ENCODE data around the gene GON4L. TPM values are rescaled to one million over a fixed set of nuclear protein-coding genes. Genes with fewer than 3 reads are reported as not detected.

The GON4L gene
- total and polyA plus RNA-seq, 2 of the 4 experiments (the other 2 are of a cell fraction): 21.2 to 30.3 TPM

DNA sequence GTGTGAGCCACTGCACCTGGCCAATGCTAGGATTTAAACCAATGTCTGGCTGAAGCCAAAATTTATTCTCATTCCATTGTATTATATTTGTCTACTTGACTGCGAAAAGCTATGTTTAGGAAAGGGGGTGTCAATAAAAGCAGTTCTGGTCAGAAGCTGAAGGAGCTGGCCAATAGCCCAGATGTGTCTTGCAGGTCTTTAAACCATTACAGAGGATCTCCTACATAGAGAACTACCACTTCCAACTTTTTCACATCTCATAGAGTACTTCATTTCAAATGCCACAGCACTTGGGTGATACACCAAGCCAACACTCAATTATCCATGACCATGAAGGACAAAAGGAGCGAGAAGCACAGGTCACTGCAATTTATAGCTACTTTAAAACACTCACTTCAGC lies 4.9 kb upstream of the GON4L start:
- Histone ChIP-seq H3K23ac (ENCODE audit: low read depth, low read length) (no peak overlapping the region), H3K14ac (replicated peaks; ENCODE audit: low read depth, low read length) (no peak overlapping the region), H2BK15ac (ENCODE audit: low read depth, low read length) (no peak overlapping the region), H2AK9ac (replicated peaks; ENCODE audit: low read depth, low read length, poor library complexity) (no peak overlapping the region), H2AK5ac (ENCODE audit: low read depth, low read length) (no peak overlapping the region), H3K4me3 (ENCODE audit: insufficient read depth, low read depth, low read length) (no peak overlapping the region), H2BK5ac (ENCODE audit: low read depth, low read length, poor library complexity, severe bottlenecking) (no peak overlapping the region), H3K36me3 (ENCODE audit: control insufficient read depth, insufficient read depth, low read length) (no peaks in the 10 kb centered on the region), H3K9me1 (ENCODE audit: insufficient read depth, low read length) (peaks cover 10% of the 10 kb centered on the region), H3K18ac (ENCODE audit: low read depth, low read length) (no peak overlapping the region), H3K9ac (ENCODE audit: low read depth, low read length) (no peak overlapping the region), H3K79me1 (ENCODE audit: low read depth in 1 of 2, low read length in 2 of 2) (peaks cover 5 to 59% of the 10 kb centered on the region in 2 experiments; a peak in 3 of 4 replicates), H2AFZ (replicated peaks; ENCODE audit: low read length, poor library complexity) (no peak overlapping the region), H3K4me2 (ENCODE audit: low read depth, low read length) (no peak overlapping the region), H4K8ac (ENCODE audit: low read depth in 2 of 2, low read length in 2 of 2) (no peak overlapping the region), H4K91ac (ENCODE audit: insufficient read depth, low read depth, low read length) (no peak overlapping the region), H3K4me1 (ENCODE audit: control insufficient read depth, insufficient read depth, low read length) (no peaks in the 10 kb centered on the region; the same call in 1 of the 2 replicates), H3K27ac (ENCODE audit: insufficient read depth, low read length) (no peak overlapping the region), H3K9me3 (ENCODE audit: control insufficient read depth, insufficient read depth, low read length) (no peaks in the 10 kb centered on the region), H3K4ac (ENCODE audit: low read depth, low read length) (no peak overlapping the region), H3K56ac (ENCODE audit: extremely low read depth, insufficient read depth, low read length) (no peak overlapping the region), H3K27me3 (ENCODE audit: control insufficient read depth, insufficient read depth, low read length) (no peaks in the 10 kb centered on the region), H2BK120ac (ENCODE audit: low read depth, low read length) (no peak overlapping the region), H4K20me1 (ENCODE audit: insufficient read depth, low read length) (no peaks in the 10 kb centered on the region), H4K5ac (ENCODE audit: low read depth, low read length) (no peak overlapping the region), H2BK20ac (ENCODE audit: low read depth, low read length) (no peak overlapping the region)
- no peak for ATAC-seq (ENCODE audit: low read depth)
- intact Hi-C loops (cut with micrococcal nuclease): no loop called here
- dilution Hi-C loops (cut with HindIII; ENCODE audit: low sequenced_read_pairs, unreplicated experiment): no loop called here
- TF ChIP-seq RCOR1 (IDR thresholded peaks at IDR 0.05; ENCODE audit: insufficient replicate concordance, low read length): no peak
- TF ChIP-seq MAFK (IDR thresholded peaks at IDR 0.05; ENCODE audit: low read depth, low read length): no peak
- TF ChIP-seq SMC3 (IDR thresholded peaks at IDR 0.05; ENCODE audit: low read depth, low read length): no peak
- WGBS, 2 experiments (ENCODE audit: extremely low coverage in 2 of 2, insufficient read length in 1 of 2): no CpG with 5 or more reads among the region's 2 CpGs
- POLR2A ChIA-PET (ENCODE audit: unreplicated experiment): no interaction called here
- DNase-seq: no peak
- in situ Hi-C loops (cut with MboI; ENCODE audit: low sequenced_read_pairs): no loop called here
- CTCF ChIA-PET: interaction anchor here (0.5 to 0.6 kb wide), 2 partner anchors 28 to 54 kb away, joined by 3 read pairs; no protein-coding TSS in a partner anchor
- BruUV-seq (replicated peaks): no TSS peak

Data from IMR-90 (cell line).